Stimulated activated naive CD4-positive, alpha-beta T cell treated with Interleukin-2 at 50 U/mL for 16 hours (primary cell): ENCODE measurements around the gene PARD3B.
"Not testable (repeated sequence)": the region's sequence is repeated elsewhere in the genome, so short reads cannot be mapped to it uniquely, and the experiment has no call there.

Source experiments
- DNase-seq: peaks from one replicate; lab custom pipeline; 2025; lab: John Stamatoyannopoulos, UW

The PARD3B gene

DNA sequence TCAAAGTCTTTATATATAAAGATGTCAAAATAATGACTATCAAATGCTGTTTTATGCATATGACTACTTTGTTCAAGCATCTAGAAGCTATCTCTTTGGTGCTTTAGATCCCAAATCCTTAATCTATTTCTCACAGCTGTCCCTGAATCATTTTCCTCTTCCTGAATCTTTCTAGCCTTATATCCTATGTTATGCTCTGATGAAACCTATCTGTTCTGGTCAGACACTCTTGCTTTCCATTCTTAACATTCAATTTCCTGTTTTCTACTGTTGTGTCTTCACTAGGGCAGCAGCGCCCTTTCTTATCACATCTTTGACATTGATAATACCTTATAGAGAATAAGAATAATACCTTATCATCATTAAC lies 6.3 kb upstream of the PARD3B start:
- no peak for DNase-seq

- no peak for DNase-seq
Observed at GRCh38 chr2:204541637-204542036, 3.6 kb upstream of the PARD3B start.

DNA sequence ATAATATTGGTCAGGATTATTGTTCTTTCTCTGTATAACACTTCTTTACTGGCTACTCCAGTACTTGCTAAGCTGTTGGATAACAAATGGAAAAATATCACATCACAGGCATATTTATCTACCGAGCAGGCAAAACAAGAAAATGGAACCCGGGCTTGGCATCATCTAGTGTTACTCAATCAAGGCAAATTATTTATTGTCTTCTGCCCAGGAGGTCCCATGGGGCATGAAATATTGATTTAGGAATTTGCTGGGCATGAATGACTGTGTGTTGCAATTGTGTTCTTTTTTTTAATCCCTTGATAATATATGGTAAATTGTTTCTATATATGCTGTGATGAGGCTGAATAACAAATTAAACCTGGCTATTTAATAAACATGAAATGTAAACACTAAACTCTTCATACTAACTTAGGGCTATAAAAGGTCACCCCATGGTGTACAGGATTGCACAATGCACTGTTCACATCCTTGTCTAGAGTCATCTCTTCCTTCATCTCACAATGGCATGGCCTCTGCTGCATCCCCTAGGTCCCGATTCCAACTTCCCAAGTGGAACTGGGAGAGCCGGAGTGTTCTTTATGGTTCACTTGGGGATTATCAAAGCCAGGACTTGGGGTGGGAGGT lies 2.2 kb upstream of the PARD3B start:
- DNase-seq = no peak

GRCh38 chr2:204545861-204546735 lies 823 bp downstream of the PARD3B start:
- DNase-seq = peak; percentile 0

GRCh38 chr2:204550751-204551511 lies 5.7 kb downstream of the PARD3B start:
- no peak for DNase-seq

- DNase-seq = no peak
Observed at GRCh38 chr2:204551512-204551863, 6.2 kb downstream of the PARD3B start.

- DNase-seq = no peak
Observed at GRCh38 chr2:204557604-204558003, 12.3 kb downstream of the PARD3B start.

GRCh38 chr2:204559358-204559757 lies 14.1 kb downstream of the PARD3B start:
- not testable (repeated sequence) for DNase-seq

DNA sequence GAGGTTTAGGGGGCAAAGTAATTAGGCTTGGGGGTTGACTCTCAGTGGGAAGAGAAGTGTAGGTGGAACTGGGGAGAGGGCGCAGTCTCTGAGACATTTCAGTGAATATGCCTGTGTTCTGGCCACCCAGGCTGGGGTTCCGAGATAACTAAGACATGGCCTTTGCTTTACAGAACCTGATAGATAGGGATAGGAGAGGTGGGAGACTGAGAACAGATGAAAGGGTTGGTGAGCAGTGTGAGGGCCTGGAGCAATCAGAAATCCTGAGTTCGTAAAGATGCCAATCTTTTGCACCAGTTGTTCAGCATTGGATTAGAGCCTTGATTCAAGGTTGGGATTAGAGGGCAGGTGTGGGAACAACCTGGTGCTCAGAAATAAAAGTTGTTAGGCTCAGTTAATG lies 15.6 kb downstream of the PARD3B start:
- DNase-seq = no peak

DNA sequence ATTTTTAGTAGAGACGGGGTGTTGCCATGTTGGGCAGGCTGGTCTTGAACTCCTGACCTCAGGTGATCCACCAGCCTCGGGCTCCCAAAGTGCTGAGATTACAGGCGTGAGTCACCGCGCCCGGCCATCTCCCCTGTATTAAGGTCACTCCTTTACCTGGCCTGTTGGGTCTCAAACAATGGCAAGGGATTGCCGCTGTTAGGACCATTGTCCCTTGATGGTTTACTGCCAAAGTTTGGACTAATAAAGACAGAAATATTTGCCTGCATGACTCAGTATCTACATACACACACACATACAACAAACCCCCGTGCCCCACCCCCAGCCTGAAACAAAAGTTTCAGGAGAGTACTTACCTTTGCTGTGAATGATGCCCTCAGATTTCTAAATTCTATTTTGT lies 16.5 kb downstream of the PARD3B start:
- no peak for DNase-seq

DNA sequence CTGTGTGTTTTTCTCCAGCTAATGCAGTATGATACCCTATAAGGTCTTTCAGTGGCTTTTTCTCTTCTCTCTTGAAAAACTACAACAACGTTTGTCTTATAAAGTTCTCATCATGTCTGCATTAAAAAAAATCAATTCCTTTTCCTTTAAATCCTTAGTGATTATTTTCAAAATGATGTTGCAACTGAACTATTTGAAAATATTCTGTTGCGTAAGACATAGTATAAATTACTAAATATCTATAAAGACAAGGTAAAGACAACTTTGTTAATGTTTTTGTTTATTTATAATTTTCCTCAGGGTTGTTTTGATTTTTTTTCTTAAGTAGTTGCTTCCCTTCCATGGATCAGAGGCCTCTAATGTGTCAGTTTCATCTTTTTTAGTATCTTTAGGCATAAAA lies 21.2 kb downstream of the PARD3B start:
- DNase-seq = no peak

- no peak for DNase-seq
Observed at GRCh38 chr2:204570421-204570820, 25.1 kb downstream of the PARD3B start.

GRCh38 chr2:204571041-204571440 lies 25.8 kb downstream of the PARD3B start:
- no peak for DNase-seq

- no peak for DNase-seq
Observed at GRCh38 chr2:204571911-204572310, 26.6 kb downstream of the PARD3B start.

DNA sequence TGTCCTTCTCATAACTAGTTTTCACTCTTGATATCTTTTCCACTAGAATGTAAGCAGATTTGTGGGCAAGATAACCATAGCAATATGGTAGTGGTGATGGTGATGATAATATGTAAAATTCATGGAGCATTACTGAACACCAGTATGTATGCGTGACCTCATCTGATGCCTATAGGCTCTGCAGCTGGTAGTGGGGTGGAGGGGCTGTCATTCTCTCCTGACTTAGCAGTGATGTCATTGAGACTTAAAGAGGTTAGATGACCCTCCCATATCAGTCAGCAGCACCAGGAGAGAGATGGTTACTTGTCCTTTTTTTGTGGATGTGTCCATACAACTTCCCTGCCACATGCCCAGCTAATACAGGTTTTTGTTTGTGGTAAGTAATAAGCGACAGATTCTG lies 27.9 kb downstream of the PARD3B start:
- no peak for DNase-seq

DNA sequence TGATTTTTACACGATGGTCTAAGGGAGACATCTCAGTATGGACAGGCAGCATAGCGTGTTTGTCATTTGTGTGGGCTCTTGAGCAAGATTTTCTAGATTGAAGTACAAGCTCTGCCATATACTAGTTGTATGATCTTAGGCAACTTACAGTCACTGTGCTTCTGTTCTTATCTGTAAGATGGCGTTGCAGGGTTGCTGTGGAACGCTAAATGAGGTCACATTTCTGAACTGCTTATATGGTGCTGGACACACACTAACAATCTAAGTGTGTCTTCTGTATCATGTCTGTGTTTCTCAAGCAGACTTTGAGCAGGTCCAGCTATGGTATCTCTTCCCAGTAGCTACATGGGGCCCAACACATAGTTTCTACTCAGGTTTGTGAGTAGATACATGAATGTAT lies 29.2 kb downstream of the PARD3B start:
- no peak for DNase-seq

DNA sequence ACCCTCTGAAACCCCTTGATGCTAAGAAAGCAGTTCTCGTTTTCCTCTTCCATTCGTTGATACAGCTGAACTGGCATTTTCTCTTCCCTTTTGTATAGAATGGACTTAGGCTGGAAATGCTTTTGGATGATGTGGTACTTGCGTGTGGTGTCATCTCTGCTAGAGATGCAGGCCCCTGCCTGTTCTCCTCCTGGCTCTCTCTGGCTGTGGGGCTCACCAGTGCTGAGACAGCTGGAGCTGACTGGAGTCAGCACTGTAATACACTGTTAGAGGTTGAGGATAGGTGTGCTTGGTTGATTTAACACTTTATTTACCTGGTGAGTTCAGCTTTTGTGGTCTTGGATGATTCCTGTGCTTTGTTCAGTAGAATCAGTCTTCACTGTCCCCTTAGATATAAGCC lies 30.2 kb downstream of the PARD3B start:
- no peak for DNase-seq

DNA sequence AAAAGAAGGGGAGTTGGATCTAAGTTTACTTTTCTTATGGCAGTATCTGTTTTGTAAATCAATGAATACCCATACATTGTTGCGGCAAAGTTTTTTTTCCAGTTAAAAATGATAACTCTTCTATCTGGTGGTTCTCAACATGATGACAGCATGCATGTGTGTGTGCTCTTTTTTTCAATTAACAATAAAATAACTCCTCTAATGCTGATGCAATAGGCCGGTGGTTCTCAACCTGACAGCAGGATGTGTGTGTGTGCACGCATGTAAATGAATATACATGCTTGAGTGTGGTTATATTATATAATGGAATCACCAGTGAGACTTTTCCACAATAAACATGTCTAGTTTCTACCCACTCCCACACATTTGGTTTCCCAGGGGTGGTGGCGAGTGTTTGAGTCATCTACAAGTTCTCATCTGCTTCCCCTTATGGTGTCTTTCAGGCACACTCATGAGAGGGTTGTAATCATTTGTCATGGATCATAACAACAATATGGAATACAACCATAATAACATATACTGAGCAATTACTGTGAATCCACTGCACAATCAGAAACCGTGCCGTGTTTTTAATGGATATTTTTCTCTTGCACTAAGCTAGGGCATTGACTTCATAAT lies 31.2 kb downstream of the PARD3B start:
- DNase-seq = no peak

DNA sequence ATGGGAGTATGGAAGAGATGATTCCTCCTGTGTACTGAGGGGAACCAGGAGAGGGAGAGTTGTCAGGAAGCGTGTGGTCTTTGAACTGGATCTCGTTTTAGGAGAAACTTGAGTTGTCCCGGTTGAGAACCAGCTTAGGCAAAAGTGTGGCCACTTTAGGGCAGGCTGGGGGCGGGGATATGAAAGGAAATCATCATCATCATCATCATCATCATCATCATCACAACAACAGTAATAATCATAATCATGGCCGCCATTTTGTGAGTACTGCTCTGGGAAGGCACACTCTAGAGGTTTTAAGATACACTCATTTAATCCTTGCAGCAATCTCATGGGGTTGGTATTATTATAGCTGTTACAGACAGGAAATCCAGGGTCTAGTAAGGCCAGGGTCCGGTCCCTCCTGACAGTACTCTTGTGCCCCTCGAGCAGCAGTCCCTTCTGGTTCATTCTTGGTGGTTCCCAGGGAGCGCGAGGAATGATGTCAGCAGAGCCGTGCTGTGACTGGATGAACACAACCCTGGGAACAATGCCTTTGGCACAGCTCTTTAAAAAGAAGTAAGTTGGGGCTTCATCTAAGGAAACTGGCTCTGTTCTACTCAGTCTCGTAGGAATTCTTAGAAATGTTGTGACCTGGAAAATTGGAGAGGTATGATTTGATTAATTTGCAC lies 33.8 kb downstream of the PARD3B start:
- DNase-seq = no peak

- DNase-seq = no peak
Observed at GRCh38 chr2:204581946-204582345, 36.7 kb downstream of the PARD3B start.

GRCh38 chr2:204583773-204584172 lies 38.5 kb downstream of the PARD3B start:
- no peak for DNase-seq

GRCh38 chr2:204585930-204586329 lies 40.7 kb downstream of the PARD3B start:
- DNase-seq = no peak
